PC-3 (cell line): ENCODE data around the gene WSCD2.

ENCODE experiments used
- EZH2 ChIP-seq: fragments of 300-600 bp; sonication (generic); IDR thresholded peaks from one replicate; pipeline ENCODE4 v1.6.1; 2017; ENCODE audit warnings: antibody characterized with exemption, mild to moderate bottlenecking, low read length; ENCODE audit not compliant: unreplicated experiment
- TF ChIP-seq, protein P1 (sequence below): fragments of 300-600 bp; sonication (generic); conservative IDR thresholded peaks from 2 replicates; pipeline ENCODE4 v1.5.1; 2017; ENCODE audit warnings: antibody characterized with exemption, low read depth, mild to moderate bottlenecking, low read length

GRCh38 chr12:108146035-108146893 lies 17.2 kb downstream of the WSCD2 start:
- TF ChIP-seq, protein P1, sequence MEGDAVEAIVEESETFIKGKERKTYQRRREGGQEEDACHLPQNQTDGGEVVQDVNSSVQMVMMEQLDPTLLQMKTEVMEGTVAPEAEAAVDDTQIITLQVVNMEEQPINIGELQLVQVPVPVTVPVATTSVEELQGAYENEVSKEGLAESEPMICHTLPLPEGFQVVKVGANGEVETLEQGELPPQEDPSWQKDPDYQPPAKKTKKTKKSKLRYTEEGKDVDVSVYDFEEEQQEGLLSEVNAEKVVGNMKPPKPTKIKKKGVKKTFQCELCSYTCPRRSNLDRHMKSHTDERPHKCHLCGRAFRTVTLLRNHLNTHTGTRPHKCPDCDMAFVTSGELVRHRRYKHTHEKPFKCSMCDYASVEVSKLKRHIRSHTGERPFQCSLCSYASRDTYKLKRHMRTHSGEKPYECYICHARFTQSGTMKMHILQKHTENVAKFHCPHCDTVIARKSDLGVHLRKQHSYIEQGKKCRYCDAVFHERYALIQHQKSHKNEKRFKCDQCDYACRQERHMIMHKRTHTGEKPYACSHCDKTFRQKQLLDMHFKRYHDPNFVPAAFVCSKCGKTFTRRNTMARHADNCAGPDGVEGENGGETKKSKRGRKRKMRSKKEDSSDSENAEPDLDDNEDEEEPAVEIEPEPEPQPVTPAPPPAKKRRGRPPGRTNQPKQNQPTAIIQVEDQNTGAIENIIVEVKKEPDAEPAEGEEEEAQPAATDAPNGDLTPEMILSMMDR, result no peak
- no peak for TF ChIP-seq EZH2
